Fibroblast of upper back skin (primary cell): ENCODE measurements around the gene MPDZ.
"Not testable (repeated sequence)": the region's sequence is repeated elsewhere in the genome, so short reads cannot be mapped to it uniquely, and the experiment has no call there.

Experiments used
- DNase-seq: peaks from one replicate; pipeline ENCODE4 v3.0.0-alpha.2; 2013

Gene MPDZ

GRCh38 chr9:13263511-13263910 lies 16.0 kb downstream of the MPDZ start:
- DNase-seq = no peak

GRCh38 chr9:13252852-13253251 lies 26.6 kb downstream of the MPDZ start:
- peak; percentile 2 for DNase-seq

- DNase-seq = no peak
Measured at GRCh38 chr9:13244181-13244580, 35.3 kb downstream of the MPDZ start.

GRCh38 chr9:13241283-13241682 lies 38.2 kb downstream of the MPDZ start:
- no peak for DNase-seq

- no peak for DNase-seq
Measured at GRCh38 chr9:13239660-13240059, 39.8 kb downstream of the MPDZ start.

- no peak for DNase-seq
Measured at GRCh38 chr9:13239208-13239607, 40.3 kb downstream of the MPDZ start.

- no peak for DNase-seq
Measured at GRCh38 chr9:13234932-13235331, 44.6 kb downstream of the MPDZ start.

- DNase-seq = peak; percentile 15
Measured at GRCh38 chr9:13228431-13228830, 51.1 kb downstream of the MPDZ start.

- DNase-seq = no peak
Measured at GRCh38 chr9:13224366-13224765, 55.1 kb downstream of the MPDZ start.

GRCh38 chr9:13222733-13223132 lies 56.8 kb downstream of the MPDZ start:
- DNase-seq = not testable (repeated sequence)

- DNase-seq = no peak
Measured at GRCh38 chr9:13221741-13222140, 57.8 kb downstream of the MPDZ start.

GRCh38 chr9:13220837-13221236 lies 58.7 kb downstream of the MPDZ start:
- DNase-seq = no peak

- no peak for DNase-seq
Measured at GRCh38 chr9:13215791-13216554, 63.5 kb downstream of the MPDZ start.

GRCh38 chr9:13213998-13214397 lies 65.5 kb downstream of the MPDZ start:
- DNase-seq = no peak

GRCh38 chr9:13213337-13213736 lies 66.2 kb downstream of the MPDZ start:
- peak; percentile 44 for DNase-seq

GRCh38 chr9:13210306-13210705 lies 69.2 kb downstream of the MPDZ start:
- no peak for DNase-seq

- no peak for DNase-seq
Measured at GRCh38 chr9:13209498-13209897, 70.0 kb downstream of the MPDZ start.

- DNase-seq = no peak
Measured at GRCh38 chr9:13205824-13206223, 73.7 kb downstream of the MPDZ start.

- no peak for DNase-seq
Measured at GRCh38 chr9:13190040-13190439, 89.5 kb downstream of the MPDZ start.

GRCh38 chr9:13189362-13189761 lies 90.1 kb downstream of the MPDZ start:
- no peak for DNase-seq

- DNase-seq = no peak
Measured at GRCh38 chr9:13186774-13187173, 92.7 kb downstream of the MPDZ start.

- no peak for DNase-seq
Measured at GRCh38 chr9:13186091-13186490, 93.4 kb downstream of the MPDZ start.

- peak; percentile 41 for DNase-seq
Measured at GRCh38 chr9:13181652-13182051, 97.8 kb downstream of the MPDZ start.

- DNase-seq = no peak
Measured at GRCh38 chr9:13179257-13179656, 100.2 kb downstream of the MPDZ start.

GRCh38 chr9:13175732-13176131 lies 103.8 kb downstream of the MPDZ start:
- no peak for DNase-seq
